Measurements from ENCODE around the gene ILDR2. TPM values are rescaled to one million over a fixed set of nuclear protein-coding genes. Genes with fewer than 3 reads are reported as not detected.

ILDR2 gene
- polyA plus RNA-seq, 1 of the 3 experiments (the other 2 are of a cell fraction): 0.05 TPM

GRCh38 chr1:166906647-166907046 lies 68.7 kb downstream of the ILDR2 start (continued):
- TF ChIP-seq USF1 (IDR thresholded peaks at IDR 0.05; ENCODE audit: borderline replicate concordance, low read depth) (no peak), CTCF (IDR thresholded peaks at IDR 0.05) (no peak), USF2 (IDR thresholded peaks at IDR 0.05; ENCODE audit: borderline replicate concordance, low read depth, low read length) (no peak)

- no peak for DNase-seq
- H3K27me3 ChIP-seq (ENCODE audit: insufficient read depth): no peaks in the 10 kb centered on the region
- POLR2A ChIA-PET: no interaction called here
These were observed 69.4 kb downstream of the ILDR2 start for GRCh38 chr1:166905900-166906299.

GRCh38 chr1:166905136-166905535 lies 70.2 kb downstream of the ILDR2 start:
- POLR2A ChIA-PET: no interaction called here
- no peak for DNase-seq
- H4K20me1 ChIP-seq (ENCODE audit: insufficient read depth): no peaks in the 10 kb centered on the region
- no peaks in the 10 kb centered on the region for H3F3A ChIP-seq (replicated peaks; ENCODE audit: insufficient read depth)
- H3K79me2 ChIP-seq (ENCODE audit: insufficient read depth): no peaks in the 10 kb centered on the region
- H3K9me3 ChIP-seq: no peaks in the 10 kb centered on the region
- no peaks in the 10 kb centered on the region for H3K27me3 ChIP-seq (ENCODE audit: insufficient read depth)
- no peaks in the 10 kb centered on the region for H3K36me3 ChIP-seq (replicated peaks in 1 of 2; ENCODE audit: control insufficient read depth in 1 of 2, insufficient read depth in 2 of 2, low read length in 1 of 2)
- H3K4me3 ChIP-seq (ENCODE audit: low read depth in 2 of 2, low read length in 1 of 2): no peak overlapping the region
- CTCF ChIA-PET: interaction anchor here (0.6 to 22.1 kb wide), 4 partner anchors 11 to 629 kb away, joined by 3 to 769 read pairs (median 4); no protein-coding TSS in a partner anchor
- H3K4me1 ChIP-seq (ENCODE audit: control insufficient read depth in 1 of 2, insufficient read depth in 2 of 2, low read depth in 1 of 2, low read length in 1 of 2): no peaks in the 10 kb centered on the region
- H3K9me2 ChIP-seq: no peaks in the 10 kb centered on the region
- 3% methylated on average over 2 of the region's 2 CpGs for WGBS (ENCODE audit: low lambda C conversion rate)
- H3K9ac ChIP-seq: no peak overlapping the region
- H3K27ac ChIP-seq (ENCODE audit: low read depth in 2 of 2, low read length in 1 of 2): no peak overlapping the region
- H3K4me2 ChIP-seq: no peak overlapping the region
- no peak overlapping the region for H2AFZ ChIP-seq (ENCODE audit: low read depth)
- TF ChIP-seq CHD2 (IDR thresholded peaks at IDR 0.05; ENCODE audit: low read length, partially characterized antibody) (no peak), EP300 (IDR thresholded peaks at IDR 0.05; ENCODE audit: borderline replicate concordance in 1 of 2, low read depth in 1 of 2, low read length in 1 of 2) (no peak), GATA2 (CRISPR knock-in tag; IDR thresholded peaks at IDR 0.05) (no peak), MEF2A (IDR thresholded peaks at IDR 0.05; ENCODE audit: borderline replicate concordance, low read depth) (no peak), EZH2phosphoT487 (IDR thresholded peaks at IDR 0.05; ENCODE audit: borderline replicate concordance, low read depth) (no peak), USF2 (IDR thresholded peaks at IDR 0.05; ENCODE audit: borderline replicate concordance, low read depth, low read length) (no peak), TEAD4 (IDR thresholded peaks at IDR 0.05; ENCODE audit: borderline replicate concordance, insufficient read depth) (no peak), POLR2AphosphoS5 (IDR thresholded peaks at IDR 0.05; ENCODE audit: low read depth, low read length) (no peak), PBX3 (IDR thresholded peaks at IDR 0.05) (no peak), ELF1 (IDR thresholded peaks at IDR 0.05) (no peak), JUND (IDR thresholded peaks at IDR 0.05) (no peak), SIN3A (IDR thresholded peaks at IDR 0.05; ENCODE audit: borderline replicate concordance, low read depth, low read length) (no peak)

More at GRCh38 chr1:166905900-166906299, 69.4 kb downstream of the ILDR2 start:
- Histone ChIP-seq H3K9me3 (no peaks in the 10 kb centered on the region), H3K9me2 (no peaks in the 10 kb centered on the region), H3K4me2 (no peak overlapping the region), H3K9ac (no peak overlapping the region), H3F3A (replicated peaks; ENCODE audit: insufficient read depth) (no peaks in the 10 kb centered on the region), H3K4me1 (ENCODE audit: control insufficient read depth in 1 of 2, insufficient read depth in 2 of 2, low read depth in 1 of 2, low read length in 1 of 2) (no peaks in the 10 kb centered on the region), H3K27ac (ENCODE audit: low read depth in 2 of 2, low read length in 1 of 2) (no peak overlapping the region), H2AFZ (ENCODE audit: low read depth) (no peak overlapping the region), H3K79me2 (ENCODE audit: insufficient read depth) (no peaks in the 10 kb centered on the region), H4K20me1 (ENCODE audit: insufficient read depth) (no peaks in the 10 kb centered on the region), H3K36me3 (replicated peaks in 1 of 2; ENCODE audit: control insufficient read depth in 1 of 2, insufficient read depth in 2 of 2, low read length in 1 of 2) (no peaks in the 10 kb centered on the region), H3K4me3 (ENCODE audit: low read depth in 2 of 2, low read length in 1 of 2) (no peak overlapping the region)
- TF ChIP-seq TCF12 (IDR thresholded peaks at IDR 0.05) (no peak), NRF1 (IDR thresholded peaks at IDR 0.05; ENCODE audit: low read depth, low read length) (no peak), RFX5 (IDR thresholded peaks at IDR 0.05; ENCODE audit: low read length) (no peak), FOXM1 (IDR thresholded peaks at IDR 0.05; ENCODE audit: low read depth) (no peak), JUND (IDR thresholded peaks at IDR 0.05) (no peak), USF2 (IDR thresholded peaks at IDR 0.05; ENCODE audit: borderline replicate concordance, low read depth, low read length) (no peak), ELF1 (IDR thresholded peaks at IDR 0.05) (no peak)
- 69% methylated on average over 3 of the region's 3 CpGs for WGBS (ENCODE audit: low lambda C conversion rate)
- CTCF ChIA-PET: interaction anchor here (0.6 to 22.1 kb wide), 6 partner anchors 12 to 650 kb away, joined by 3 to 769 read pairs (median 3); no protein-coding TSS in a partner anchor
